Measurements from ENCODE around the gene ZBTB16.

ZBTB16 gene

DNA sequence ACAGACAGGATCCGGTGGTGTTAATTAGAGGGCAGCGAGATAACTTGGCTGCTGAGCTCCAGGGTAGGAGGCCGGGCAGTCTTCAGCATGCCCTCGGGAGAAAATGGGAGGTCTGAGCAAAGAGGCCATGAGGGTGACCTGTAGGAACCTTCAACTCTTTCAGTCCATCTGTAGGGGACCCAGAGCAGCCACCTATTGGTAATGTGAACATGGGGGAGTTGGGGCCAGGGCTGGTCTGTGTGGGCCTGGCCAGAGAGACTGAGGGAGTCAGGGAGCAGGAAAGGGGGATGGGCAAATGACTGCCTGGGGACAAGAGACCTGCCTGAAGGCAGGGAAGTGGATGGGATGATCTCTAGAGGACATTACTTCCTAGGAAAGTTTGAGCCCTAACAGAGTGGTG, 135.6 kb downstream of the ZBTB16 start:
- no peak for TF ChIP-seq GATA1 (IDR thresholded peaks at IDR 0.05; ENCODE audit: low read depth, low read length)
- no peak for TF ChIP-seq POLR2A (IDR thresholded peaks at IDR 0.05; ENCODE audit: low read length)
- DNase-seq, result no peak

GRCh38 chr11:114195981-114196731, 136.6 kb downstream of the ZBTB16 start:
- TF ChIP-seq POLR2A (IDR thresholded peaks at IDR 0.05; ENCODE audit: low read length) (no peak), GATA1 (IDR thresholded peaks at IDR 0.05; ENCODE audit: low read depth, low read length) (no peak)
- DNase-seq, result peak; percentile 17 to 18

DNA sequence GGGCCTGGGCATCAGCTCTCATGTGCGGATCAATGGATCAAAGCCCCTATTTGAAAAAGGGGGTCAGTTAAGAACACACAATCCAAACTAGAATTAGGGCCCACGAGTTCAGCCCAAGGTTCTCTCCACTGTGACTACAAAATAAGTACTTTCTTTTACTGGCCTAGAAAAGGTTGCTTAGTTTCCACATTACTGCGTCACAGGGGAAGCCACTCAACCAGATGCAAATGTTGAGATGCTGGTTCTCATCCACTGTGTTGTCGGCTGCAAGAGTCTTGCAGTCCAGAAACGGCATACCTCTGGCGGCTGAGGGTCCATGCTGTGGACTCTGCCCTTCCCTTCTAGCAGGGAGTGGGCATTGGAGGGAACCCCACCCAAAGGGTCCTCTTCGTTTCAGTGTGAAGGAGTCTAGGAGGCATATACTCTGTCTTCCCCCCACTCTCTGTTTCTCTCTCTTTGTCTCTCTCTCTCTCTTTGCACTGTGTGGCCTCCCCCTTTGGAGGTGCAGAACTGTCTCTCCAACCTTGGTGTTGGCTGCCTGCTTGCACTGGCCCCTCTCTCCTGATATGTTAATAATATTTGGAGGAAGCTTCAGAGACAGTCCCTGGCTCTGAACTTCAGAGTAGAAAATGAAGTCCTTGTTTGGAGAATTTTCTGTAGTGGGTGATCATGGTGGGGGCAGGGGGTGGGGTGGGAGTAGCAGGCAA, 137.6 kb downstream of the ZBTB16 start:
- TF ChIP-seq GATA1 (IDR thresholded peaks at IDR 0.05; ENCODE audit: low read depth, low read length) (no peak), POLR2A (IDR thresholded peaks at IDR 0.05; ENCODE audit: low read length) (no peak)
- no peak for DNase-seq

- TF ChIP-seq GATA1 (IDR thresholded peaks at IDR 0.05; ENCODE audit: low read depth, low read length) (no peak), POLR2A (IDR thresholded peaks at IDR 0.05; ENCODE audit: low read length) (no peak)
- DNase-seq, result no peak
These were observed 138.4 kb downstream of the ZBTB16 start for GRCh38 chr11:114197799-114198500.

DNA sequence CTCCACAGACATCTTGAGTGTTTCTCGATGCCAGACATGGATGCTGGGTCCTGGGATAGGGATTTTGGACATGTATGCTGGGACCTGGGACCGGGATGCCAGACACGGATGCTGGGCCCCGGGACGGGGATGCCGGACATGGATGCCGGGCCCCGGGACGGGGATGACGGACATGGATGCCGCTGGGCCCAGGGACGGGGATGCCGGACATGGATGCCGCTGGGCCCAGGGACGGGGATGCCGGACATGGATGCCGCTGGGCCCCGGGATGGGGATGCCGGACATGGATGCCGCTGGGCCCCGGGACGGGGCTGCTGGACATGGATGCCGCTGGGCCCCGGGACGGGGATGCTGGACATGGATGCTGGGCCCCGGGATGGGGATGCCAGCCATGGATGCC, 139.5 kb downstream of the ZBTB16 start:
- DNase-seq, result no peak
- TF ChIP-seq GATA1 (IDR thresholded peaks at IDR 0.05; ENCODE audit: low read depth, low read length) (no peak), POLR2A (IDR thresholded peaks at IDR 0.05; ENCODE audit: low read length) (no peak)

GRCh38 chr11:114200351-114201133, 141.0 kb downstream of the ZBTB16 start:
- DNase-seq, result no peak
- TF ChIP-seq POLR2A (IDR thresholded peaks at IDR 0.05; ENCODE audit: low read length), result no peak
- TF ChIP-seq GATA1 (IDR thresholded peaks at IDR 0.05; ENCODE audit: low read depth, low read length), result no peak

GRCh38 chr11:114201219-114201618, 141.7 kb downstream of the ZBTB16 start:
- no peak for DNase-seq
- TF ChIP-seq POLR2A (IDR thresholded peaks at IDR 0.05; ENCODE audit: low read length) (no peak), GATA1 (IDR thresholded peaks at IDR 0.05; ENCODE audit: low read depth, low read length) (no peak)

- TF ChIP-seq GATA1 (IDR thresholded peaks at IDR 0.05; ENCODE audit: low read depth, low read length), result no peak
- TF ChIP-seq POLR2A (IDR thresholded peaks at IDR 0.05; ENCODE audit: low read length), result no peak
- peak in 1 of 2 experiments; percentile 32 for DNase-seq
These were observed 142.6 kb downstream of the ZBTB16 start for GRCh38 chr11:114202011-114202609.

DNA sequence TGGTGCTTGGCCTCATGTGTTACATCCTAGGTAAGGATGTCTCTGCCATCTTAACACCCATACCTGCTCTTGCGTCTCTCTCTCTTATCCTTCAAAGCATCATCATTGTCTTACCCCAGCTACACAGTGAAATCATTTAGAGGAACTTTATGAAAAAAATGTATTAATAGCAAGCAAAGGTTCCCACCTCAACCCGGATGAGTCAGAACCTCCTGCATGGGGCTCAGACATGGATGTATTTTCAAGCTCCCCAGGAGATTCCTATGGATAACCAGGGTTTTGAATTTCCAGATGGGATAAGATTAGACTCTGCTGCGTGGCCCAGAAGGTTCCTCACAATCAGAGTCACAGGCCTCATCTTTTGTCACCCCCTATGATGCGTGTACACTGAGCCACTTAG, 147.6 kb downstream of the ZBTB16 start:
- TF ChIP-seq GATA1 (IDR thresholded peaks at IDR 0.05; ENCODE audit: low read depth, low read length) (no peak), POLR2A (IDR thresholded peaks at IDR 0.05; ENCODE audit: low read length) (no peak)
- DNase-seq, result no peak

DNA sequence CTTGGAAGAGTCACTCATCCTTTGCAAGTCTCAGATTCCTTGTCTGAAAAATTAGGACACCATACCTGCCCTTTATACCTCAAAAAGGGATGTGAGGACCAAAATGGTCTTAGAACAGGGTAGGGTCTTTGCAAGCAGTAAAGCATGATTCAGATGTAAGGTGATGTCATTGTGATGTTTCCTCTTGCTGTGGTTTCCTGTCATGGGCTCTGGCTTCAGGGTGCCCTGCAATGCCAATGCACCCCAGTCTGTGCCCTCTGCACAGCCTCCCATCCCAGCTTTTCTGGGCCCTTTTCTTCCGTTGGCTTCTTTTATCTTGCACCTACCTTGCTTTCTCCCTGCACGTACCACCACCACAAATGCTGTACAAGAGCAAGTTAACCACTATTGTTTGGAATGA, 148.9 kb downstream of the ZBTB16 start:
- TF ChIP-seq GATA1 (IDR thresholded peaks at IDR 0.05; ENCODE audit: low read depth, low read length) (no peak), POLR2A (IDR thresholded peaks at IDR 0.05; ENCODE audit: low read length) (no peak)
- DNase-seq, result no peak

- no peak for DNase-seq
- TF ChIP-seq GATA1 (IDR thresholded peaks at IDR 0.05; ENCODE audit: low read depth, low read length) (no peak), POLR2A (IDR thresholded peaks at IDR 0.05; ENCODE audit: low read length) (no peak)
These were observed 149.8 kb downstream of the ZBTB16 start for GRCh38 chr11:114209343-114209742.

DNA sequence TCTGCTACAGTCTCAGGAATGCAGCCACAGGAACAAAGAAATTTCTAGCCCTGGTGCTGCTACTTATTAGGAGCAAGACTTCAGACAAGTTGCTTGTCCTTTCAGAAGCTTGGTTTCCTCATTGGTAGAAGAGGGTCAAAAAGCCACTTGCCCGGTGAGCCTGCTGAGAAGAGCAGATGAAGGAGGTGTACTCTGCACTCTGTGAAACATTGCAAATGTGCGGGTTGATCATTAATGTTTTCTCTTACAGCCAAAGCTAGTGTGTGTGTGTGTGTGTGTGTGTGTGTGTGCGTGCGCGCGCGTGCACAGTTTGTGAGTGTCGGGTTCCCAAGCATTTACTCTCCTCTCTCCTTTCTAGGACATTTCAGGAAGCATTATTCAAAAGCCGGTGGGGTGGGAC, 150.4 kb downstream of the ZBTB16 start:
- no peak for DNase-seq
- TF ChIP-seq POLR2A (IDR thresholded peaks at IDR 0.05; ENCODE audit: low read length) (no peak), GATA1 (IDR thresholded peaks at IDR 0.05; ENCODE audit: low read depth, low read length) (no peak)

DNA sequence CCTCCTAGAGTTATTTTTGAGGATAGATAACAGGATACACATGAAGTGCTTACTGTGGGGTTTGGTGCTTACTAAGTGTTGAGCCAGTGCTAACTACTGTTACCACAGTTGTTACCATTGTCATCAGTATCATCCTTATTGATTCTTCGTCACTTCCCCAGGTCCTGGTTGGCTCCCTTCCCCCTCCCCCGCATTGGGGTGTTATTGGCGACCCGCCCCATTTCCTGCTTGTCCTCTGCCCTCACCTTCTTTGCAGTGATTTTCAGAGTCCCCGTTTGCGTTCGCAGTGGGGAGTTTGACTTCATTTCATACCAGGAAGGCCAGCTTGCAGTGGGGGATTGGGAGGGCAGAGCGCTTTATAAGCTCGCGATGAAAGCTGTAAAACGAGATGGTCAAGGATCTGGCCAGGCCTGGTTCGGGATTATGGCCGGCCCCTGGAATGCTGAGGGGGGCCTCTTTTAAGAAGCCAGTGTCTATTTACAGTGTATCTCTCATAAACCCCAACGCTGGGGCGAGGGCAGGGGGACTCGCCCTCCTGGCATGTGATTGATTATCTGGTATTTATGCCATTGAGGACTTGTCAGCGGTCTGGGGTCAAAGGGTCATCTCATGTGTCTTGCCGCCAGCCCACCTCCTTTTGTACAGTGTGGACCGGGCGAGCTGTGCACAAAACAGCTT, 152.1 kb downstream of the ZBTB16 start:
- TF ChIP-seq GATA1 (IDR thresholded peaks at IDR 0.05; ENCODE audit: low read depth, low read length), result no peak
- TF ChIP-seq POLR2A (IDR thresholded peaks at IDR 0.05; ENCODE audit: low read length), result no peak
- DNase-seq, result no peak

Data from erythroblast (primary cell).